ENCODE results near the gene CSNK2A3.

DNA sequence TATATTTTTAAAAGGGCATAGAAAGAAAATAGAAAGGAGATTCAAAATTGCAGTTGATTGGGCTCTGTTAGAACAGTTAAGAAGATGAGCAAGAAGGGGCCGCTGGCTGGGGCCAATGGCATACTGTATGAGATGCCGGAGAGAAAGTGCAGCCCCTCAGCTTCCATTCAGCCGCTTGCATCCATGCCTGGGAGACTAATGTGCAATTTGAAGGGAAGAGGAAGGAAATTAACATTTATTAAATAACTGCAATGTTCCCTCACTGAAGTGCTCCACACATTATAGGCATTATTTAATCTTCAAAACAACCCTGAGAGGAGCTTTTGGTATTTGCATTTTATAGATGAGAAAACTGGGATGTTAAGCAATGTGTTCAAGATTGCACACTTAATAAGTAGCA is 44.7 kb upstream of the CSNK2A3 start:
- TF ChIP-seq, protein P1, sequence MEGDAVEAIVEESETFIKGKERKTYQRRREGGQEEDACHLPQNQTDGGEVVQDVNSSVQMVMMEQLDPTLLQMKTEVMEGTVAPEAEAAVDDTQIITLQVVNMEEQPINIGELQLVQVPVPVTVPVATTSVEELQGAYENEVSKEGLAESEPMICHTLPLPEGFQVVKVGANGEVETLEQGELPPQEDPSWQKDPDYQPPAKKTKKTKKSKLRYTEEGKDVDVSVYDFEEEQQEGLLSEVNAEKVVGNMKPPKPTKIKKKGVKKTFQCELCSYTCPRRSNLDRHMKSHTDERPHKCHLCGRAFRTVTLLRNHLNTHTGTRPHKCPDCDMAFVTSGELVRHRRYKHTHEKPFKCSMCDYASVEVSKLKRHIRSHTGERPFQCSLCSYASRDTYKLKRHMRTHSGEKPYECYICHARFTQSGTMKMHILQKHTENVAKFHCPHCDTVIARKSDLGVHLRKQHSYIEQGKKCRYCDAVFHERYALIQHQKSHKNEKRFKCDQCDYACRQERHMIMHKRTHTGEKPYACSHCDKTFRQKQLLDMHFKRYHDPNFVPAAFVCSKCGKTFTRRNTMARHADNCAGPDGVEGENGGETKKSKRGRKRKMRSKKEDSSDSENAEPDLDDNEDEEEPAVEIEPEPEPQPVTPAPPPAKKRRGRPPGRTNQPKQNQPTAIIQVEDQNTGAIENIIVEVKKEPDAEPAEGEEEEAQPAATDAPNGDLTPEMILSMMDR (IDR thresholded peaks at IDR 0.05; ENCODE audit: borderline replicate concordance, extremely low read depth, low read length, poor library complexity, severe bottlenecking), result no peak
- TF ChIP-seq EZH2 (IDR thresholded peaks at IDR 0.05; ENCODE audit: borderline replicate concordance, low read depth, low read length, severe bottlenecking), result no peak

Data from DND-41 (cell line).